ENCODE data around the gene FAM53C.

The FAM53C gene

DNA sequence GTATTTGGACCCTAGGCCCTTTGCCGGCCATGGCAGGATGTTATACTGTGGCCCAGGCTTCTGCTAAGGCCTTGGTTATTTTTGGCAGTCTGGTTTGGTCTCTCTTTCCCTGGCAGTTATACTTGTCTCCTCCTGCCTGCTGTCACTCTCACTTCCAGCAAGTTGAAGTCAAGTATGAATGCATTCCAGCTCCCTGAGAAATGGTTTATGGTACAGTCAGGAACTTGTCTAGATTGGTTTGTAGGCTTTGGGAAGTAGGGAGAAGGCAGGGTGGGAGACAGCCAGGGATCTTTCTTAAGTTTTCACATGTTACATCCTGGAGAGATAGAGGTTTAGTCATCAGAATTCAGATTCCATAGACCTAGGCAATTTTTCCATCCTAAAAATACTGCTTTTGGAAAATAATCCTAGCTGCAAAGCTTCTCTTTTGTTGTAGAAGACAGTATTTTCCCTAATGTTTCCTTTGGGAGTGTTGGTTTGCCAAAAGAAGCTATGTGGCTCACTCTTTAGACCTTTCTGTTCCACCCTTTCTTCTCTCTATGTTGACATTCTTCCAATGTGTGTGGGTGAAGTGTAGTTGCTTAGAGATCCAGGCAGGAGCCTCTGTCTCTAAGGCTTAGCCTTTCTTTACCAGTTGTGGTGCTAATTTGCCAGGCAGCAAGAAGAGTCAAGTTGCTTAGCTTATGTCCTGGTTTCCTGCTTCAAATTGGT is 11.9 kb downstream of the FAM53C start:
- intact Hi-C loops (cut with DNase I) = loop anchor here (10.0 kb wide), 3 partner anchors 55 to 195 kb away; partner anchors contain the start of genes CDC23 and ETF1
- DNase-seq = no peak

DNA sequence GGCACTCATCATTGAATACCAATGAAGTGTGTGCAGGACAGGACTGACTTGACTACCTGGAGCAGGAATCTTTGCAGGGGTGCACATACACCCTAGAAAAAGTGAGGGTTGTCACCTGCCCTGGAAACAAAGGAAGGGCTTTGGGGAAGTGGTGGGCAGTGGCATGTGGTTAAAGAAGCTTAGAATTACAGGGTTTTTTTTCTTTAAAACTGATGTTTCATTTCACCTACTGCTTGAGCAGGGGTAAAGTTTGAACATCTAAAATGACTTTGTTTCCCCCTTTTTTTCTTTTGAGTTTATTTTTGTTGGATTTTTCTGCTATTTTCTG is 12.5 kb downstream of the FAM53C start:
- intact Hi-C loops (cut with DNase I) = loop anchor here (10.0 kb wide), 2 partner anchors 54 to 194 kb away; partner anchors contain the start of gene ETF1

DNA sequence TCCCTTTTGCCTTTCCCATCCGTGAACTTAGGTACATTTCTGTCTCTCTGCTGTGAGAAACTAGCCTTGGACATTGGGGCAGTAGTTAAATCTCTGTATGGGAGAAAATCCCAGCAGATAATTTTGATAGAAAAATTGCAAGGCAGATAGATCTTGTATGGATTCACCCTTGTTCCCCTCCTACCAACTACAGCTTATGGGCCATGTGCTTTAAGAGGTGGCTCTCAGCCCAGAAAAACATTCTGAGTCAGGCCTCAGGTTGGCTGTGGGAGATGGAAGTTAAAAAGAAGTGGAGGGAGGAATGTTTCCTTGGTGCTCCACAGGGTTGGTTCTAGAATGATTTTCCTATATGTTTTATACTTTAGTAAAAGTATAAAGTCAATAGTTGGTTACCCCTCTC is 13.0 kb downstream of the FAM53C start:
- no peak for DNase-seq
- intact Hi-C loops (cut with DNase I) = loop anchor here (10.0 kb wide), 2 partner anchors 54 to 194 kb away; partner anchors contain the start of gene ETF1

More for the DNA sequence above, 12.5 kb downstream of the FAM53C start:
- no peak for DNase-seq

DNA sequence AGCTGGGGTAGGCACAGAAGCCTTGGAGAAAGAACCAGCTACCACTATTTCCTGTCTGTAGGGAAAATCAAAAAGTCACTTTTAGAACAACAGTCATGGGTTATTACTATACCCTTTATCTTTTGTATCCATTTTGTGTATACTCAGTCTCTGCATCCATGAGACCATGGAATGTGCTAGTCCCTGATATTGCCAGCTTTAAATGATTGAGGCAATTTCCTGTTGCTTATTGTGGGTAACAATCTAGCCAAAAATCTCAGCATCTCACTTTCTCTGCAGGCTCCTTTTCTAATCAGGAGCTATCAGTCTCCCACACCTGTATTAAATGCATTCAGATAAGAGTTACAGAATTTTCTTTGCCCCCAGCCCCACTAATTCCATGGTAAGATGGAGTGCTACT is 13.5 kb downstream of the FAM53C start:
- intact Hi-C loops (cut with DNase I) = loop anchor here (10.0 kb wide), 2 partner anchors 53 to 193 kb away; partner anchors contain the start of gene ETF1

DNA sequence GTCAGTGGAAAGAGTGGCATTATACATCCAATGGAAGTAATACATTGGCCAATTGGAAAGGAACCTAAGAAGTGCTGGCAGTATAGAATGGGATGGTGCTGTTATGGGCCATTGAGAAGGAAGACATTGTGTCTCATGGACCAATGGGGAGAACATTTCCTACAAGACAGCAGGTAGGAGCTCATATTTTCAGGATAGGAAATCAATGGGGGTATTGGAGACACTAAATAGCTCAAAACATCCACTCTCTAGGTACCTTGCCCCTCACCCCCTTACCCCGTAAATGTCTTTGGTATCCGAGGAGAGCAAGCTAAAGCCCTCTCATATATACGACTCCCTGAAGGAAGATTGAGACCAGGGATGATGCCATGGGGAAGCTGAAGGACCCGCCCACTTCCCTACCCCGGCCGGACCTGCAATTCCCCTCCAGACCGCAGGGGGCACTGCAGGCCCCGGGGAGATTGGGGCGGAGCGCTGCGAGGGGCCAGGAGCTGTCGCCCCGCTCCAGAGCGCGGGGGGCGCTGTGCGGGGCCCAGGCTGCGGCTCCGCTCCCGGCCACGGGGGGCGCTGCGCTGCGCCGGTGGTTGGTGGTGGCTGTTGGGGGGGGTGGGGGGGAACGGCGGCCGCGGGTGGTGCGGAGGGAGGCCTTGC is 14.1 kb downstream of the FAM53C start, which contains the start of gene KDM3B:
Gene KDM3B (plus strand): TSS at position 615 of the 651 bp plus-strand sequence. CDS start 111 bp downstream, outside the sequence.
- DNase-seq = peak; percentile 38 to 91 (median 80)
- intact Hi-C loops (cut with DNase I) = loop anchor here (10.0 kb wide), 2 partner anchors 53 to 193 kb away; partner anchors contain the start of gene ETF1

More for the DNA sequence above, 13.5 kb downstream of the FAM53C start:
- no peak for DNase-seq

DNA sequence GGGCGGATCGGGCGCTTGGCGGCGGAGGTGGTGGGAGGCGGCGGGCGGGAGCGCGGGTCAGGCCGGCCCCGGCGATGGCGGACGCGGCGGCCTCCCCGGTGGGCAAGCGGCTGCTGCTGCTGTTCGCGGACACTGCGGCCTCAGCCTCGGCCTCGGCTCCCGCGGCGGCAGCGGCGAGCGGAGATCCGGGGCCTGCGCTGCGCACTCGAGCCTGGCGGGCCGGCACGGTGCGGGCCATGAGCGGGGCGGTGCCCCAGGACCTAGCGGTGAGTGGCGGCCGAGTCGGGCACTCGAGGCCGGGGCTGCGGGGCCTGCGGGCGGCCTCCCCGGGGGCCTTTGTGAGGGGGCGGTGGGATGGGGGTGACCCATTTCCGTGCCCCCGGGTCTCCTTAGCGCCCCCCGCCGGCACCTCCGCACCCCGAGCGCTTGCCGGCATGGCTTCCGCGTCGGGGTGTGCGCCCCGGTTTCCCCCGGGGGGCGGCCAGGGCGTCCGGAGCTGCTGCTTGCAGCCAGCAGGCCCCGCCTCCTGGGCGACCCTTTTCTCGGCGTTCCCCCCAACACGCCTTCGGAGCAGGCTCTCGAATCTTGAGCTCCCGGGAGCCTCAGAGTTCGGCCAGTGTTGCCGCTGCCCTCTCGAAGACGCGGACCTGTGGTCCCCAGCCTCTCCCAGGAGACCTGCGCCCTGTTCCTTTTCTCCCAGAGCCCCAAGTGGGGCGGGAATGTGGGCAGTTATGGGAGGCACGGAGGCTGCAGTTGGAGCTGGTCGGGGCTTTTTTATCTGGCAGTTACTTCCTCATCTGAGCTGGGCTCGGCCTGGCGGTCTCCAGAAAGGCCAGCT is 14.9 kb downstream of the FAM53C start:
- peak; percentile 8 to 85 (median 70) for DNase-seq
- intact Hi-C loops (cut with DNase I) = loop anchor here (10.0 kb wide), 2 partner anchors 52 to 192 kb away; partner anchors contain the start of gene ETF1

DNA sequence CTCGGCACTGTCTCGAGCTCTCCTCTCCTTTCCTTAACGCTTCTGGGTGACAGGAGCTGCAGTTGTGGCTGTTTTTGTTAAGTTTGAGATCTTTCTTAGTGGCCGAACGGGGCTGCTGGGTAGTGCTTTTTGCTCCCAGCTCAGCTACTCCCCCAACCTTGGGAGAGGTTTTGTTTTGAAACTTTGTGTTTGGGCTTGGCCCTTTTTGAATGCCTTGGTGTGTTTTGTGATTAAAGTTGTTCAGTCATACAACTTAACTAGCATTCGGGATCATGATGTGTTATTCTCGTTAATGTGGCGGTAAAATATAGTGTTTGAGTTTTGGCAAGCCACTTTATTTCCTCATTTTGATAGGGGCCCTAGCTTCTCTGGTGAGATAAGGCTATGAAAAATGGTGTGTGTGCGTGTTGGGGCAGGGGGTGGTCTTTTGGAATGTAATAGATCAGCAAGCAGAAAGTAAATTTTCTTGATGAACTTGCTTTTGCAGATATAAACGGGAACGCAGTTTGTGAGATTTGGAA is 15.6 kb downstream of the FAM53C start:
- intact Hi-C loops (cut with DNase I) = loop anchor here (10.0 kb wide), 2 partner anchors 51 to 191 kb away; partner anchors contain the start of gene ETF1
- DNase-seq = no peak

DNA sequence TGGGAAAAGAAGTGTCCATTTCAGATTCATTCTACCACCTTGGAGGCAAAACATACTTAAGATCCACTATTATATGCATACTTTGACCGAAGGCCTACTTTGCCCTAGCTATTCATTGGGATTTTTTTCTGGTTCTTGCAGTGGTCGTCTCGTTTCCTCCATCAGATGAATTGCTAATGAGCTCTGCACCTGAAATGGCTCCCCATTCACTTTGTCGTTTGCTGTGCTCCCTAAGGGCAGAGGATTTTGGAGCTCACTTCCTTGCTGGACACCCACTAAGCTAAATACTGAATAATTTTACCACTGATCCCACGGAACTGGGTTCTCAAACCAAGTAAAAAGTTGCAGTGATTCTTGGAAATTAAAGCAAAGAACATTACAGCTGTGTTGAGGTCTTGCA is 16.3 kb downstream of the FAM53C start:
- DNase-seq = no peak
- intact Hi-C loops (cut with DNase I) = loop anchor here (10.0 kb wide), 2 partner anchors 50 to 190 kb away; partner anchors contain the start of gene ETF1

DNA sequence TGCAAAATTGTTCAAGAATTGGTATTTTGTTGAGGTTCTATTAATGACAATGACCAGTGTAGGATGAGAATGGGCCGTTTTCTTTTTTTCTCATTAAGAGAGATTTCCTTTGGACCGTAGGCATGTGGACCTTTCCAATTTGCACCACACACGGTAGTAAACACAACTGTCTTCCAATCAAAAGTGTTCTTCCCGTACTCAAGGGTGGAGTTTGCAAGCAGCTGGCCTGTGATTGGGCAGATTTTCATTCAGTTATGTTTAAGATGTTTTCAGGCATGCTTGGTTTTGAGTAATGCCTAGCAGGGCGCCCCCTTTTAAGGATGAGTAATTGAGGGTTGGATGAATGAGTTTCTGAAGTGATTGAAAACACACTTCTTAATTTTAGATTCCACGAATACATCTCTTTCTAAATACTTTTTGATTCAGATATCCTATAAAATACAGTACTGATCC is 16.9 kb downstream of the FAM53C start:
- DNase-seq = peak in 28 of 42 donors; percentile 17 to 73 (median 46)
- intact Hi-C loops (cut with DNase I) = loop anchor here (10.0 kb wide), 2 partner anchors 50 to 190 kb away; partner anchors contain the start of gene ETF1

DNA sequence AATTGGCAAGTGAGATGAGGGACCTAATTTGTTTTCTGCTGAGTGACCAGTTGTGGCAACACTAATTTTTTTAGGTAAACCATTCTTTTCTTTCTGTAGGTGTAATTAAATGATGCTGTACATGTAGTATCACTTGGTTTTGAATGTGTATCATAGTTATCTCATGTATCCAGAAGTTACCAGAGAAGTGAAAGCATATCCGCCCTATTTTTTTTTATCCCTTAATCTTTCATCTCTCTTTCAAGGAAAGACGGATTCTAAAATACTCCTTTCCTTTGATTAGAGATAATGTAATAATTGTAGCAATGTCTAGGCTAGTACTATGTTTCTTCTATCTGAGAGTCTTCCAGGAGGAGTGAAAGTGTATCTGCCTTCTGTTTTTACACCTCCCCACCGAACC is 21.6 kb downstream of the FAM53C start:
- no peak for DNase-seq
- intact Hi-C loops (cut with DNase I) = loop anchor here (10.0 kb wide), 2 partner anchors 45 to 185 kb away; partner anchors contain the start of gene ETF1

DNA sequence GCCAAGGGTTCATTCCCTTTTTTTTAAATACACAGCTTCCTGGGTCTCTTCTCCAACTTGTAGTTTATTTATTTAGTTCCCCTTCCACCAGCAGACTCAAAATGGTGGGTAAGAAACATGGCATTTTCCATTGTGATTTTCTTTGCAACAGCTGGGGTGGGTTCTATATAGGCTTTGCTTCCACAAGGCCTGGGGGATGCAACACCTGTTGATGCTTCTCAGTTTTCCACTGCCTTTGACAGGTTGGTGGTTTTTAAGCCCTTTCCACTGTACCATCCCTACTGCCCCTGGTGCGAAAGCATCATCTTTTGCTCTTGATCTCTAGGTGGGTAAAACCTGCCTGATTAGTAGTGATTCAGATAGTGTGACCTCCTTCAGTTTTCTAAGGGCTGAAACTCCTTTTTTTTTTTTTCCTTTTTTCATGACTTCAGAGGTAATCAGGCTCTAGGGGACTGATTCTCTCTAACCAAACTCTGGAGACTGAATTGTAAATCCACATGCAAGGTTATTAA is 22.9 kb downstream of the FAM53C start:
- intact Hi-C loops (cut with DNase I) = no loop called here
- no peak for DNase-seq

DNA sequence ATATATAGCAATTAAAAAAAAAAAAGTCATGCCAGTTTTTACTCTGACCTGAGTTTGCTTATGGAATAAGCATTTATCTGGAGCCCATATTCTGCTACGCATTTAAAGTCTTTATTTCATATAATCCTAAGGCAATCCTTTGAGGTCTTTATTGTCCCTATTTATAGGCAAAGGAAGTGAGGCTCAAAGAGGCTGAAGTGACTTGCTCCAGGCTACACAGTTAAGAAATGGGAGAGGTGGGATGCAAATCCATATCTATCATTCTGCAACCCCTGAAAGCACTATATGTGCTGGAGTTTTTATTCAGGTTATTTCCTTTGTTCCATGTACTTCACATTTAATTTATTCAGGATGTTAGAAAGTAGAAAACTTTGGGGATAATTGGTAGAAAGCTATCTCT is 26.5 kb downstream of the FAM53C start:
- intact Hi-C loops (cut with DNase I) = no loop called here
- peak in 1 of 42 donors; percentile 3 for DNase-seq

DNA sequence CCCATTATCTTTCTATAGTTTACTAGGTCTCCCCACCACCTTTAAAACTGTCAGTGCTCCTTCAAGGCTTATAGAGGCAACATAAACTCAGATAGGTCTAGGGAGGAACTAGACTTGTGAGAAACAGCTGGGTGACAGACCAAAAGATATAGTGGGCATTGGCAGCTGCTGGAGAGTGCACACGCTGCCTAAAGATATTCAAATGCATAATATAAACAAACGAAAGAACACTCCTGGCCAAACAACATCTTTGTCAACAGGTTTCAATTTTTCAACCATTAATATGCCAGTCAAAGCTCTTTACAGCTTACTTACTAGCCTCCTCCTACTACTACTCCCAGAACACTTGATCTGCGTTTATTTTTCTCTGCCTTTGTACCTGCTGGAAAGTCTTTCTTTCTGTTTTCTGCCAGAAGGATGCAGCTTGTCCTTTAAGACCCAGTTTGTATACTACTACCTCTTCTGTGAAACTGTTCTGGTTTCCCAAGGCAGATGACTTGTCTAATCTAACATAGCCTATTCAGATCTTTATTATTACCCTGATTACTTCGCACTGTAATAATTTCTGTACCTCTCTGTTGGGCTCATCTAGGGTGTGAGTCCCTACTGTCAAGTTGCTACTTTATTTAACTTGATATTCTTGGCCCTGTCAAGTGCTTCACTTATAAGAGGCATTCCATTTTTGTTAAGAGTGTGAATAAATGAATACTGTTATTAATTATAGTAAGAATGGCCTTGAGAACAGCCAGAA is 28.7 kb downstream of the FAM53C start:
- intact Hi-C loops (cut with DNase I) = no loop called here
- peak in 1 of 42 donors; percentile 1 for DNase-seq

DNA sequence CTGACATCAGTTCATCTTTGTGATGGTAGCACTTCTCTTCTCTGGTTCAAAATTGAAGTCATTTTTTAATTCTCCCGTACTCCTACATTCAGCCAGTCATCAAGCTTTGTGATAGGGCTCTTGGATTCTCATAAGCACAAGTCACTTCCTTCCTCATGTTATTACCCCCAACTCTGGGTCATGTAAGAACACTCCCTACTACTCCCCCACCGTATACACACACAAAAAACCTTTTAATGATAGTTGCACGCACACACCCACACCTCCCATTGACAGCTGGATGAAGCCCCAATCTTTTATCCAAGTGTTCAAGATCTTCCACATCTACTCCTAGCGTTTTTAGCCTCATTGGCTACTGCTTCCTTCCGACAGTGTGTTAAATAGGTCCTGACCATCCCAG is 31.2 kb downstream of the FAM53C start:
- intact Hi-C loops (cut with DNase I) = no loop called here
- DNase-seq = peak in 1 of 42 donors; percentile 33

DNA sequence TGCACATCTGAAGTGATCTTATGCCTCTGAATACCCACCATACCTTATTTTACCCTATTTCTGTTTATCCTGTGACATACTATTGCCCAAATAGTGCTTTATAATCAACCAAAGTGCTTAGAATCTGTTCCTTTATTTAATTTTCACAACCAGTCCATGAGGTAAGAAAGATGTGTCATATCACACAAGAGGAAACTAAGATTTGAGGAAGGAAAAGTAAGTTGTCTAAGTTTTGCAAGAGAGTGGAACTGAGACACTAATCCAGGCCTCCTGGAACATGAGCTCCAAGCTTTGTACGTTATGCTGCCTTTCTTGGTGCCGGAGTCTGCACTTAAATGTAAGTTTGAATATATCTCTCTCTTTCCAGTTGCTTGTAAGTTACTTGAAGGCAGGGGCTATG is 31.6 kb downstream of the FAM53C start:
- peak in 1 of 42 donors; percentile 24 for DNase-seq
- intact Hi-C loops (cut with DNase I) = no loop called here

DNA sequence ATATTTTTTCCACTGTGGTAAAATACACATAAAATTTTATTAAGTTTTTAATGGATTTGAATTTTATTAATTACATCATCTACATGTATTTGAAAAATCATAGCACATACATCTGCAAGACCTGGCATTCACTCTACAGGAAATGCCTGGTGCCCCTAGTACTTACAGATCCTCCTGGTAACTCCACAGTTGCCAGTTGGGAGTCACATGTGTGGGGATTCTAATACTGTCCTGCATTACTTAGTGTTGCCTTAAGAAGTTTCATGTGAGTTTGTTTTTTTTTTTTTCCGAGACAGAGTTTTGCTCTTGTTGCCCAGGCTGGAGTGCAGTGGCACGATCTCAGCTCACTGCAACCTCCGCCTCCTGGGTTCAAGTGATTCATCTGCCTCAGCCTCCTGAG is 32.5 kb downstream of the FAM53C start:
- DNase-seq = no peak
- intact Hi-C loops (cut with DNase I) = no loop called here

DNA sequence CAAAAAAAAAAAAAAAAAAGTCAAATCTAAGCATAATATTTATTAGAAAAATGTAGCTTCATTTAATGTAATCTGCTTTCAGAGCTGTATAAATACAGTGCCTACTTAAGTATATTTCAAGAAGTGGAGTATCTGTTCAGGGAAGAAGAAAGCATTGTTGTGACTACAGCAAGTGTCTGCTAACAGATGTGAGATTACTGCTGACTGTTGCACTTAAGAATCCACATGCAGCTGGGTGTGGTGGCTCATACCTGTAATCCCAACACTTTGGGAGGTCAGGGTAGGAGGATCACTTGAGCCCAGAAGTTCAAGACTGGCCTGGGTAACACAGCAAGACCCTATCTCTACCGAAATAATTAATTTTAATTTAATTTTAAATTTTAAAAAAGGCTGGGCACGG is 33.4 kb downstream of the FAM53C start:
- intact Hi-C loops (cut with DNase I) = no loop called here
- no peak for DNase-seq

DNA sequence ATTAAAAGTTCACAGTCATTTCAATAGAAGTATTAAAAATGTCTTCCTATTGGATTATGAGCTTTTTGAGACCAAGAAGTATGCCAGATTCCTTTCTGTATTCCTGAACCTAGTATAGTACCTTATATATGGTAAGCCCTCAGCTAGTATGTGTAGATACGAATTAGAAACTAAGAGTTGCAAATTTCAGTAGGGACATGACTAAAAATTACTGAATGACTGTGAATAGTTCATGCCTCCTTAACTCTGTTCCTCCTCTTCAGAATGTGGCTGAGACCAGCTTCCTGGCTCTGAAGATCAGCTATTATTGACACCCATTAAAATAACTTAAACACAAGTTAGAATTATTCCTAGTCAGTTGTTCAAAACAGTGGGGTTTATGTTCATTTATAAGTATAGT is 34.2 kb downstream of the FAM53C start:
- no peak for DNase-seq
- intact Hi-C loops (cut with DNase I) = no loop called here

Measured in head of caudate nucleus (tissue), 42 donors.